HepG2 (cell line): ENCODE measurements around the gene MFSD8. TPM values are rescaled to one million over a fixed set of nuclear protein-coding genes. Genes with fewer than 3 reads are reported as not detected.
"Not testable (repeated sequence)": the region's sequence is repeated elsewhere in the genome, so short reads cannot be mapped to it uniquely, and the experiment has no call there.

Experiments used
- ATAC-seq: fragments of 200-7000 bp; cut with Tn5 transposase; 3 replicates; pipeline ENCODE4 v1.9.1; 2020; ENCODE audit warnings: mild to moderate bottlenecking, moderate library complexity
- BruUV-seq: library from RNA; stranded (reverse); fragments of 400-500 nt; replicated peaks from 2 replicates; lab custom pipeline; 2021; lab: Mats Ljungman, UMichigan
- CTCF ChIA-PET: fragments of 300-600 bp; formaldehyde crosslinking; extraction: SDS; loops from one replicate; lab custom pipeline; 2021; ENCODE audit warnings: low total read pairs, inconsistent platforms, low intra/inter-chr PET ratio; lab: Yijun Ruan, JAX
- POLR2A ChIA-PET: fragments of 350-600 bp; sonication (Branson Sonifier 250); formaldehyde crosslinking; loops from one replicate; lab custom pipeline; 2020; ENCODE audit warnings: antibody characterized with exemption, inconsistent platforms; lab: Yijun Ruan, JAX
- DNase-seq: peaks from one replicate; pipeline ENCODE4 v3.0.0-alpha.2; 2015; ENCODE audit warnings: low spot score
- FAIRE-seq: peaks from 3 replicates; lab custom pipeline; 2011; peaks lifted over from hg19 to GRCh38; lab: Jason Lieb, UNC
- H2AFZ ChIP-seq: one replicate; pipeline ENCODE4 v1.6.1; 2011; ENCODE audit warnings: low read length, inconsistent platforms
- H3K27ac ChIP-seq: fragments of 300-600 bp; 3 replicates; pipeline ENCODE4 v1.8.0; 2011; ENCODE audit warnings: mixed run types, mild to moderate bottlenecking, mixed read lengths, low read length, inconsistent platforms; ENCODE audit not compliant: insufficient read depth; ENCODE audit errors: extremely low read length
- H3K27me3 ChIP-seq, 2 experiments: fragments of 200-600 bp in 1 of 2; 2 replicates in 1 of 2; 3 replicates in 1 of 2; pipeline versions ENCODE4 v1.6.0 to v1.8.0; 2011; ENCODE audit warnings: low read length in 2 of 2, mild to moderate bottlenecking in 2 of 2, moderate library complexity in 2 of 2, inconsistent platforms in 1 of 2; ENCODE audit not compliant: insufficient read depth in 2 of 2, control insufficient read depth in 1 of 2
- H3K36me3 ChIP-seq, 2 experiments: fragments of 200-600 bp in 1 of 2; replicated peaks in 1 of 2; 2 replicates in 1 of 2; 3 replicates in 1 of 2; pipeline versions ENCODE4 v1.5.1 to v1.8.0; 2011; ENCODE audit warnings: low read length in 2 of 2, inconsistent platforms in 1 of 2; ENCODE audit not compliant: insufficient read depth in 2 of 2, control insufficient read depth in 1 of 2
- H3K4me1 ChIP-seq: 2 replicates; pipeline ENCODE4 v1.5.1; 2012; ENCODE audit warnings: low read length, inconsistent platforms; ENCODE audit not compliant: insufficient read depth
- H3K4me2 ChIP-seq: 2 replicates; pipeline ENCODE4 v1.6.0; 2011; ENCODE audit warnings: low read depth, low read length, inconsistent platforms
- H3K4me3 ChIP-seq, 3 experiments: fragments of 200-600 bp in 1 of 3; sonication (generic), shearing (Covaris generic) in 1 of 3; replicated peaks in 1 of 3; 2 replicates each; pipeline ENCODE4 v1.5.1; 2011 to 2016; ENCODE audit warnings: low read length in 3 of 3, inconsistent platforms in 2 of 3, low read depth in 2 of 3, mild to moderate bottlenecking in 2 of 3, control low read depth in 1 of 3, mixed read lengths in 1 of 3; ENCODE audit not compliant: insufficient read depth in 1 of 3
- H3K79me2 ChIP-seq: one replicate; pipeline ENCODE4 v1.6.1; 2011; ENCODE audit warnings: low read length, inconsistent platforms; ENCODE audit not compliant: insufficient read depth
- H3K9ac ChIP-seq: 2 replicates; pipeline ENCODE4 v1.6.0; 2011; ENCODE audit warnings: mild to moderate bottlenecking, low read depth, low read length, inconsistent platforms; ENCODE audit not compliant: insufficient read depth
- H3K9me3 ChIP-seq: 2 replicates; pipeline ENCODE4 v1.5.1; 2012; ENCODE audit warnings: mild to moderate bottlenecking, low read length
- H4K20me1 ChIP-seq: 2 replicates; pipeline ENCODE4 v1.6.0; 2011; ENCODE audit warnings: inconsistent platforms, mild to moderate bottlenecking, low read length, moderate library complexity; ENCODE audit not compliant: insufficient read depth
- TBX3 ChIP-seq: fragments of 450-650 bp; IDR thresholded peaks from 2 replicates; pipeline ENCODE4 v1.6.1; 2017; ENCODE audit warnings: antibody characterized with exemption, mild to moderate bottlenecking, inconsistent platforms, borderline replicate concordance
- ZNF121 ChIP-seq: sonication (generic); formaldehyde crosslinking; IDR thresholded peaks from 2 replicates; pipeline ENCODE4 v1.5.0; 2020; ENCODE audit warnings: mild to moderate bottlenecking, missing genetic modification reagents
- ZNF547 ChIP-seq: sonication (generic); formaldehyde crosslinking; IDR thresholded peaks from 2 replicates; pipeline ENCODE4 v1.5.1; 2020; ENCODE audit warnings: mild to moderate bottlenecking, missing genetic modification reagents
- ZNF556 ChIP-seq: sonication (generic); formaldehyde crosslinking; IDR thresholded peaks from 2 replicates; pipeline ENCODE4 v1.4.0; 2020; ENCODE audit warnings: mild to moderate bottlenecking, missing genetic modification reagents, borderline replicate concordance
- WGBS: methylation state at CpG from one replicate; pipeline ENCODE4 v1.1.6; 2017; ENCODE audit warnings: low lambda C conversion rate; 5-methylcytosine and 5-hydroxymethylcytosine counted together
- in situ Hi-C: cut with HindIII; loops from 2 replicates; pipeline ENCODE4 v1.10.0; 2017; ENCODE audit warnings: low pct_unique_long_range_greater_than_20kb; ENCODE audit not compliant: extremely low pct_ligation_motif_present
- intact Hi-C: fragments of 100-400 bp; cut with micrococcal nuclease; formaldehyde crosslinking; loops from one replicate; pipeline ENCODE4 v1.10.0; 2022; ENCODE audit not compliant: unreplicated experiment
- polyA plus RNA-seq, 8 experiments: library from polyadenylated mRNA; depleted of rRNA in 3 of 8; stranded (reverse) in 7 of 8; unstranded in 1 of 8; fragments of >200 nt; fragmentation: Illumina TruSeq in 4 of 8; extraction: Trizol in 4 of 8; gene quantifications; 2 replicates each; pipeline versions ENCODE4 v1.2.1 to v1.2.3, GENCODE V29; 2011 to 2016; ENCODE audit warnings: low read depth in 4 of 8, missing spikeins in 1 of 8, mixed read lengths in 1 of 8; ENCODE audit not compliant: insufficient read depth in 1 of 8
- total RNA-seq, 5 experiments: library from RNA; depleted of rRNA; stranded (reverse); fragments of >200 nt; fragmentation: Illumina TruSeq; extraction: Trizol; gene quantifications; 2 replicates each; pipeline ENCODE4 v1.2.3, GENCODE V29; 2016; ENCODE audit warnings: low read depth in 1 of 5
- TF ChIP-seq, protein P1 (sequence below): sonication (generic); formaldehyde crosslinking; conservative IDR thresholded peaks from 2 replicates; pipeline ENCODE4 v1.4.0; 2020; ENCODE audit warnings: missing genetic modification reagents
- TF ChIP-seq, protein P2 (sequence below): sonication (generic); formaldehyde crosslinking; IDR thresholded peaks from 2 replicates; pipeline ENCODE4 v1.4.0; 2020; ENCODE audit warnings: missing genetic modification reagents

MFSD8 gene
- total and polyA plus RNA-seq, 2 of the 13 experiments (the other 11 are each of a cell fraction or from before 2014, with no cell fraction given), result 24.8 to 25.5 TPM

DNA sequence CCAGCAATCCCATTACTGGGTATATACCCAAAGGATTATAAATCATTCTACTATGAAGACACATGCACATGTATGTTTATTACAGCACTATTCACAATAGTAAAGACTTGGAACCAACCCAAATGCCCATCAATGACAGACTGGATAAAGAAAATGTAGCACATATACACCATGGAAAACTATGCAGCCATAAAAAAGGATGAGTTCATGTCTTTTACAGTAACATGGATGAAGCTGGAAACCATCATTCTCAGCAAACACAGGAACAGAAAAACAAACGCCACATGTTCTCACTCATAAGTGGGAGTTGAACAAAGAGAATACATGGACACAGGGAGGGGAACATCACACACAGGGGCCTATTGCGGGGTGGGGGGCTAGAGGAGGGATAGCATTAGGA lies 39.3 kb downstream of the MFSD8 start:
- in situ Hi-C loops, H3K27me3 ChIP-seq, CTCF ChIA-PET, BruUV-seq, H3K4me1 ChIP-seq, H3K79me2 ChIP-seq, H3K4me3 ChIP-seq, POLR2A ChIA-PET, H3K4me2 ChIP-seq, H3K9ac ChIP-seq, H3K9me3 ChIP-seq, intact Hi-C loops, H2AFZ ChIP-seq, H3K27ac ChIP-seq, H4K20me1 ChIP-seq, DNase-seq, ATAC-seq, FAIRE-seq: not testable (repeated sequence)
- peaks cover 6 to 21% of the 10 kb centered on the region in 2 experiments for H3K36me3 ChIP-seq
- 93% methylated on average over 2 of the region's 2 CpGs for WGBS

DNA sequence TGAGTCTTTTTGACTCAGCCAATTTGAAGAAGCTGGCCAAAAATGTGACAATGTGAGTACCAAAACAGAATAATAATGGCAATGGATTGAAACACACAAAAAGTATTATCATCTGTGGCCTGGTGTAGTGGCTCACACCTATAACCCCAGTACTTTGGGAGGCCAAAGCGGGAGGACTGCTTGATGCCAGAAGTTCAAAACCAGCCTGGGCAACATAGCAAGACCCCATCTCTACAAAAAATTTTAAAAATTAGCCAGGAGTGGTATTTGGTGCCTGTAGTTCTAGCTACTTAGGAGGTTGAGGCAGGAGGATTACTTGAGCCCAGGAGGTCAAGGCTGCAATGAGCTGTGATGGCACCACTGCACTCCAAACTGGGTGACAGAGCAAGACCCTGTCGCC lies 42.7 kb downstream of the MFSD8 start:
- ChIA-PET POLR2A (no interaction called here), CTCF (no interaction called here)
- no peak for FAIRE-seq
- BruUV-seq, result no TSS peak
- no peaks in the 10 kb centered on the region for H3K27me3 ChIP-seq
- no peaks in the 10 kb centered on the region for H3K4me1 ChIP-seq
- H3K36me3 ChIP-seq, result peaks cover 6 to 18% of the 10 kb centered on the region in 2 experiments
- H2AFZ ChIP-seq, result no peak overlapping the region
- no peak overlapping the region for H3K27ac ChIP-seq
- WGBS, result 100% methylated on average over 2 of the region's 2 CpGs
- intact Hi-C loops, result no loop called here
- H3K79me2 ChIP-seq, result no peaks in the 10 kb centered on the region
- TF ChIP-seq ZNF547 (CRISPR knock-in tag) (no peak), ZNF121 (CRISPR knock-in tag) (peak; percentile 55; the same call in 1 of the 2 replicates), TBX3 (no peak), ZNF556 (CRISPR knock-in tag) (no peak)
- TF ChIP-seq, protein P1, sequence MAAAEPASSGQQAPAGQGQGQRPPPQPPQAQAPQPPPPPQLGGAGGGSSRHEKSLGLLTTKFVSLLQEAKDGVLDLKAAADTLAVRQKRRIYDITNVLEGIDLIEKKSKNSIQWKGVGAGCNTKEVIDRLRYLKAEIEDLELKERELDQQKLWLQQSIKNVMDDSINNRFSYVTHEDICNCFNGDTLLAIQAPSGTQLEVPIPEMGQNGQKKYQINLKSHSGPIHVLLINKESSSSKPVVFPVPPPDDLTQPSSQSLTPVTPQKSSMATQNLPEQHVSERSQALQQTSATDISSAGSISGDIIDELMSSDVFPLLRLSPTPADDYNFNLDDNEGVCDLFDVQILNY (CRISPR knock-in tag), result no peak
- TF ChIP-seq, protein P2, sequence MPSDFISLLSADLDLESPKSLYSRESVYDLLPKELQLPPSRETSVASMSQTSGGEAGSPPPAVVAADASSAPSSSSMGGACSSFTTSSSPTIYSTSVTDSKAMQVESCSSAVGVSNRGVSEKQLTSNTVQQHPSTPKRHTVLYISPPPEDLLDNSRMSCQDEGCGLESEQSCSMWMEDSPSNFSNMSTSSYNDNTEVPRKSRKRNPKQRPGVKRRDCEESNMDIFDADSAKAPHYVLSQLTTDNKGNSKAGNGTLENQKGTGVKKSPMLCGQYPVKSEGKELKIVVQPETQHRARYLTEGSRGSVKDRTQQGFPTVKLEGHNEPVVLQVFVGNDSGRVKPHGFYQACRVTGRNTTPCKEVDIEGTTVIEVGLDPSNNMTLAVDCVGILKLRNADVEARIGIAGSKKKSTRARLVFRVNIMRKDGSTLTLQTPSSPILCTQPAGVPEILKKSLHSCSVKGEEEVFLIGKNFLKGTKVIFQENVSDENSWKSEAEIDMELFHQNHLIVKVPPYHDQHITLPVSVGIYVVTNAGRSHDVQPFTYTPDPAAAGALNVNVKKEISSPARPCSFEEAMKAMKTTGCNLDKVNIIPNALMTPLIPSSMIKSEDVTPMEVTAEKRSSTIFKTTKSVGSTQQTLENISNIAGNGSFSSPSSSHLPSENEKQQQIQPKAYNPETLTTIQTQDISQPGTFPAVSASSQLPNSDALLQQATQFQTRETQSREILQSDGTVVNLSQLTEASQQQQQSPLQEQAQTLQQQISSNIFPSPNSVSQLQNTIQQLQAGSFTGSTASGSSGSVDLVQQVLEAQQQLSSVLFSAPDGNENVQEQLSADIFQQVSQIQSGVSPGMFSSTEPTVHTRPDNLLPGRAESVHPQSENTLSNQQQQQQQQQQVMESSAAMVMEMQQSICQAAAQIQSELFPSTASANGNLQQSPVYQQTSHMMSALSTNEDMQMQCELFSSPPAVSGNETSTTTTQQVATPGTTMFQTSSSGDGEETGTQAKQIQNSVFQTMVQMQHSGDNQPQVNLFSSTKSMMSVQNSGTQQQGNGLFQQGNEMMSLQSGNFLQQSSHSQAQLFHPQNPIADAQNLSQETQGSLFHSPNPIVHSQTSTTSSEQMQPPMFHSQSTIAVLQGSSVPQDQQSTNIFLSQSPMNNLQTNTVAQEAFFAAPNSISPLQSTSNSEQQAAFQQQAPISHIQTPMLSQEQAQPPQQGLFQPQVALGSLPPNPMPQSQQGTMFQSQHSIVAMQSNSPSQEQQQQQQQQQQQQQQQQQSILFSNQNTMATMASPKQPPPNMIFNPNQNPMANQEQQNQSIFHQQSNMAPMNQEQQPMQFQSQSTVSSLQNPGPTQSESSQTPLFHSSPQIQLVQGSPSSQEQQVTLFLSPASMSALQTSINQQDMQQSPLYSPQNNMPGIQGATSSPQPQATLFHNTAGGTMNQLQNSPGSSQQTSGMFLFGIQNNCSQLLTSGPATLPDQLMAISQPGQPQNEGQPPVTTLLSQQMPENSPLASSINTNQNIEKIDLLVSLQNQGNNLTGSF (CRISPR knock-in tag), result no peak
- ATAC-seq, result no peak
- H3K9me3 ChIP-seq, result no peaks in the 10 kb centered on the region
- no peak overlapping the region for H3K4me2 ChIP-seq
- in situ Hi-C loops, result no loop called here
- no peak for DNase-seq
- H4K20me1 ChIP-seq, result no peaks in the 10 kb centered on the region
- no peak overlapping the region for H3K4me3 ChIP-seq
- no peak overlapping the region for H3K9ac ChIP-seq
